Loucy (cell line): Measurements from ENCODE around the gene SLC25A30.
A peak's percentile ranks its signal among the peaks of the same experiment; 100 is the strongest.
"Not testable (repeated sequence)": the region's sequence is repeated elsewhere in the genome, so short reads cannot be mapped to it uniquely, and the experiment has no call there.

Experiments used
- H2AFZ ChIP-seq: fragments of 200-600 bp; sonication (generic); 2 replicates; pipeline ENCODE4 v1.6.0; 2016; ENCODE audit warnings: antibody characterized with exemption, mild to moderate bottlenecking, low read length, moderate library complexity
- H3F3A ChIP-seq: fragments of 200-600 bp; 2 replicates; pipeline ENCODE4 v1.6.0; 2016; ENCODE audit warnings: antibody characterized with exemption, low read depth, mild to moderate bottlenecking
- H3K27me3 ChIP-seq: fragments of 200-600 bp; sonication (generic); 2 replicates; pipeline ENCODE4 v1.6.1; 2014; ENCODE audit warnings: low read length, mild to moderate bottlenecking; ENCODE audit not compliant: insufficient read depth, poor library complexity, severe bottlenecking
- H3K36me3 ChIP-seq: fragments of 200-600 bp; sonication (generic); 2 replicates; pipeline ENCODE4 v1.6.1; 2016; ENCODE audit warnings: low read length; ENCODE audit not compliant: insufficient read depth
- H3K4me1 ChIP-seq: fragments of 200-600 bp; sonication (generic); 2 replicates; pipeline ENCODE4 v1.5.1; 2014; ENCODE audit warnings: low read length, mild to moderate bottlenecking; ENCODE audit not compliant: insufficient read depth, poor library complexity, severe bottlenecking
- H3K4me2 ChIP-seq: fragments of 200-600 bp; sonication (generic); 2 replicates; pipeline ENCODE4 v1.6.0; 2014; ENCODE audit warnings: antibody characterized with exemption, low read length, low read depth, mild to moderate bottlenecking; ENCODE audit not compliant: poor library complexity, severe bottlenecking
- H3K4me3 ChIP-seq: fragments of 200-600 bp; sonication (generic); 2 replicates; pipeline ENCODE4 v1.5.1; 2014; ENCODE audit warnings: low read length, mild to moderate bottlenecking, mixed read lengths; ENCODE audit not compliant: poor library complexity, severe bottlenecking
- H3K79me2 ChIP-seq: fragments of 200-600 bp; sonication (generic); 2 replicates; pipeline ENCODE4 v1.6.1; 2014; ENCODE audit warnings: low read length; ENCODE audit not compliant: insufficient read depth
- H3K9ac ChIP-seq: fragments of 200-600 bp; sonication (generic); 2 replicates; pipeline ENCODE4 v1.6.0; 2014; ENCODE audit warnings: mild to moderate bottlenecking, low read depth, low read length, moderate library complexity; ENCODE audit not compliant: poor library complexity, severe bottlenecking
- H3K9me2 ChIP-seq: fragments of 200-600 bp; sonication (generic); replicated peaks from 2 replicates; pipeline ENCODE4 v1.6.1; 2016; ENCODE audit warnings: low read depth, low read length, mixed read lengths
- H3K9me3 ChIP-seq: fragments of 200-600 bp; sonication (generic); 2 replicates; pipeline ENCODE4 v1.6.1; 2014; ENCODE audit warnings: mild to moderate bottlenecking, antibody characterized with exemption, low read length, low read depth; ENCODE audit not compliant: insufficient read depth
- H4K20me1 ChIP-seq: fragments of 200-600 bp; sonication (generic); 2 replicates; pipeline ENCODE4 v1.6.0; 2014; ENCODE audit warnings: antibody characterized with exemption, low read length, mild to moderate bottlenecking; ENCODE audit not compliant: insufficient read depth, poor library complexity, severe bottlenecking
- EZH2phosphoT487 ChIP-seq: fragments of 200-600 bp; IDR thresholded peaks from 2 replicates; pipeline ENCODE4 v1.6.1; 2018; ENCODE audit warnings: antibody characterized with exemption, mild to moderate bottlenecking, moderate library complexity, borderline replicate concordance
- TF ChIP-seq, protein P1 (sequence below): fragments of 200-600 bp; sonication (generic); conservative IDR thresholded peaks from 2 replicates; pipeline ENCODE4 v1.5.1; 2014; ENCODE audit warnings: mild to moderate bottlenecking, antibody characterized with exemption, low read length

SLC25A30 gene

DNA sequence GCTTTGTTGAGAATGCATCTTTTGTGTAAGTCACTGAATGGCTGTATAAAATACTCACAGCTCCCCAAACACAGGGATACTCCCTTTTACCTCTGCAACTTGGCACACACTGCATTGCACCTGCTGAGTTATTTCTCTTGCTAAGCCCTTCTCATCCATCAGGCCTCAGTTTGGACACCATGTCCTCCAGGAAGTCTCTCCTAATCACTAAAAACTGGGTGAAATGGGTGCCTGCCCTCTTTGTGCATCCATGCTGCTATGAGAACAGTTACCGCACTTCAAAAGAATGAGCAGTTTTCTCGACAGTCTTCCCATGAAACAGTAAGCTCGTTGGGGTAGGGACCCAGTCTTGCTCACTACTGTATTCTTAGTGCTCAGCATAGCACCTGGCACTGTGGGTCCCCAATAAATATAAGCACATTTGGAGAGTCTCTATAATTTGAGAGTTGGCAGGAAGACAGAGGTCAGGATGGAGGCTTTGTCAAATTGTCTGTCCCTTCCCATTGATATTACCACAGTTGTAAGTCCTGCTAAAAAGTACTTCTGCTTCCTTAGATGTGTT is 4.6 kb upstream of the SLC25A30 start:
- no peaks in the 10 kb centered on the region for H3K9me2 ChIP-seq
- H3K27me3 ChIP-seq, result no peaks in the 10 kb centered on the region
- TF ChIP-seq, protein P1, sequence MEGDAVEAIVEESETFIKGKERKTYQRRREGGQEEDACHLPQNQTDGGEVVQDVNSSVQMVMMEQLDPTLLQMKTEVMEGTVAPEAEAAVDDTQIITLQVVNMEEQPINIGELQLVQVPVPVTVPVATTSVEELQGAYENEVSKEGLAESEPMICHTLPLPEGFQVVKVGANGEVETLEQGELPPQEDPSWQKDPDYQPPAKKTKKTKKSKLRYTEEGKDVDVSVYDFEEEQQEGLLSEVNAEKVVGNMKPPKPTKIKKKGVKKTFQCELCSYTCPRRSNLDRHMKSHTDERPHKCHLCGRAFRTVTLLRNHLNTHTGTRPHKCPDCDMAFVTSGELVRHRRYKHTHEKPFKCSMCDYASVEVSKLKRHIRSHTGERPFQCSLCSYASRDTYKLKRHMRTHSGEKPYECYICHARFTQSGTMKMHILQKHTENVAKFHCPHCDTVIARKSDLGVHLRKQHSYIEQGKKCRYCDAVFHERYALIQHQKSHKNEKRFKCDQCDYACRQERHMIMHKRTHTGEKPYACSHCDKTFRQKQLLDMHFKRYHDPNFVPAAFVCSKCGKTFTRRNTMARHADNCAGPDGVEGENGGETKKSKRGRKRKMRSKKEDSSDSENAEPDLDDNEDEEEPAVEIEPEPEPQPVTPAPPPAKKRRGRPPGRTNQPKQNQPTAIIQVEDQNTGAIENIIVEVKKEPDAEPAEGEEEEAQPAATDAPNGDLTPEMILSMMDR, result no peak
- TF ChIP-seq EZH2phosphoT487, result no peak
- no peaks in the 10 kb centered on the region for H3K36me3 ChIP-seq
- H3K4me1 ChIP-seq, result no peaks in the 10 kb centered on the region
- no peak overlapping the region for H3K4me3 ChIP-seq
- H3K9me3 ChIP-seq, result no peaks in the 10 kb centered on the region
- no peak overlapping the region for H3K9ac ChIP-seq
- H3K79me2 ChIP-seq, result no peaks in the 10 kb centered on the region
- no peaks in the 10 kb centered on the region for H4K20me1 ChIP-seq
- H3F3A ChIP-seq, result peaks cover 7% of the 10 kb centered on the region; the same call in 1 of the 2 replicates
- H3K4me2 ChIP-seq, result no peak overlapping the region
- peak overlapping the region; percentile 47; the same call in 1 of the 2 replicates for H2AFZ ChIP-seq

DNA sequence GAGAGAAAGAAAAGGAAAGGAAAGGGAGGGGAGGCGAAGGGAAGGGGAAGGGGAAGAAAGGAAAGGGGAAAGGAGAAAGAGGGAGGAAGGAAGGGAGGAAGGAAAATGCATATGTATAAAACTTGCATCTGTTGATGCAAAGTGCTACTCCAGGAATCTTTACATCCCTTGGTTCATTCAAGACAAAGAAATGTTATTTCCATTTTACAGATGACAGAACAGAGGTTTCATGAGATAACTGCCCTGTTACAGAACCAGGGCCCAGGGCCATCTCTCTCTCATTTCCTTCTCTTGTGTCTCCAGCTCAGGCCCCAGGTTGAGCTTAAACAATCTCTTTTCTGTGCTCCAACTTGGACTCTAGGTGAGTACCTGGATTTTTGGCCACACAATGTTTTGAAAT is 1.8 kb upstream of the SLC25A30 start:
- Histone ChIP-seq H3K27me3 (no peaks in the 10 kb centered on the region), H2AFZ (peak overlapping the region; percentile 40; the same call in 1 of the 2 replicates), H3K36me3 (no peaks in the 10 kb centered on the region), H3F3A (peaks cover 7% of the 10 kb centered on the region; the same call in 1 of the 2 replicates), H3K9me2 (no peaks in the 10 kb centered on the region), H3K4me3 (no peak overlapping the region), H3K9ac (no peak overlapping the region), H3K4me1 (peaks cover 12% of the 10 kb centered on the region), H3K4me2 (no peak overlapping the region), H3K79me2 (no peaks in the 10 kb centered on the region), H3K9me3 (no peaks in the 10 kb centered on the region), H4K20me1 (no peaks in the 10 kb centered on the region)
- TF ChIP-seq, protein P1, result no peak
- TF ChIP-seq EZH2phosphoT487, result no peak

DNA sequence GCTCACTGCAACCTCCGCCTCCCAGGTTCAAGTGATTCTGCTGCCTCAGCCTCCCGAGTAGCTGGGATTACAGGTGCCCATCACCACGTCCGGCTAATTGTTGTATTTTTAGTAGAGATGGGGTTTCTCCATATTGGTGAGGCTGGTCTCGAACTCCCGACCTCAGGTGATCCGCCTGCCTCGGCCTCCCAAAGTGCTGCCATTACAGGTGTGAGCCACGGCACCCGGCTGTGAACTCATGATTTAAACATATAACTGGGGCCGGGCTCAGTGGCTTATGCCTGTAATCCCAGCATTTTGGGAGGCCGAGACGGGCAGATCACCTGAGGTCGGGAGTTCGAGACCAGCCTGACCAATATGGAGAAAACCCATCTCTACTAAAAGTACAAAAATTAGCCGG is 1.2 kb upstream of the SLC25A30 start:
- H3K9ac ChIP-seq, H3K36me3 ChIP-seq, H3K79me2 ChIP-seq, H4K20me1 ChIP-seq, H3K9me2 ChIP-seq, H3F3A ChIP-seq, H3K9me3 ChIP-seq, H3K27me3 ChIP-seq, H2AFZ ChIP-seq, H3K4me2 ChIP-seq, H3K4me3 ChIP-seq: not testable (repeated sequence)
- H3K4me1 ChIP-seq, result peaks cover 12% of the 10 kb centered on the region

DNA sequence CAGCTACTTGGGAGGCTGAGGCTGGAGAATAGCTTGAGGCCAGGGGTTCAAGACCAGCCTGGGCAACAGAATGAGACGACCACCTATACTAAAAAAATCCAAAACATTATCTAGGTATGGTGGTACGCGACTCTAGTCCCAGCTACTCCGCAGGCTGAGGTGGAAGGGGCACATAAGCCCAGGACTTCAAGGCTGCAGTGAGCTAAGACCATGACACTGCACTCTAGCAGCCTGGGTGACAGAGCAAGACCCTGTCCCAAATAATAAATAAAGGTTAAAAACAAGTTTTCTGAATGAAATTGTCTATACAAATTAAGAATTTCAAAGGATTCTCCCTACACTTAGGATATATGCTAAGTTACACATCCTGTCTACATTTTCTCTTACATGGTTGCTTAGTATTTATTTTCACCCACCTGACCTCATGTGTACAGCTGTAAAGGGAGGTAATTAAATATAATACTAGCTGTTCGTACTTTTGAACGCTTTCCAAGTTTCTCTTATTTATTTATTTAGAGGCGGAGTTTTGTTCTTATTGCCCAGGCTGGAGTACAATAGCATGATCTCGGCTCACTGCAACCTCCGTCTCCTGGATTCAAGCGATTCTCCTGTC is 1.6 kb downstream of the SLC25A30 start:
- peak overlapping the region; percentile 83 for H3K4me3 ChIP-seq
- no peaks in the 10 kb centered on the region for H3K27me3 ChIP-seq
- H3F3A ChIP-seq, result no peaks in the 10 kb centered on the region; the same call in 1 of the 2 replicates
- peak overlapping the region; percentile 64 for H3K9ac ChIP-seq
- peak overlapping the region; percentile 82 for H3K4me2 ChIP-seq
- H3K79me2 ChIP-seq, result no peaks in the 10 kb centered on the region
- H2AFZ ChIP-seq, result 0 out of 2 replicates have a peak overlapping the region, but pooled peaks have one; percentile 96
- no peaks in the 10 kb centered on the region for H3K36me3 ChIP-seq
- H3K9me2 ChIP-seq, result no peaks in the 10 kb centered on the region
- no peaks in the 10 kb centered on the region for H3K9me3 ChIP-seq
- H4K20me1 ChIP-seq, result no peaks in the 10 kb centered on the region
- H3K4me1 ChIP-seq, result peaks cover 12% of the 10 kb centered on the region
- TF ChIP-seq, protein P1, result no peak
- TF ChIP-seq EZH2phosphoT487, result no peak
